ENCODE measurements around the gene LSAMP.

The LSAMP gene

GRCh38 chr3:116453666-116454346 lies 8.5 kb upstream of the LSAMP start:
- no peak for TF ChIP-seq CTCF (IDR thresholded peaks at IDR 0.05)
- H3K27me3 ChIP-seq: no peaks in the 10 kb centered on the region
- H3K9me3 ChIP-seq: no peaks in the 10 kb centered on the region
- H3K4me3 ChIP-seq (ENCODE audit: low read depth in 1 of 2, low read length in 1 of 2): no peak overlapping the region
- no peaks in the 10 kb centered on the region for H3K36me3 ChIP-seq
- H3K27ac ChIP-seq: no peak overlapping the region
- no peaks in the 10 kb centered on the region for H3K4me1 ChIP-seq (ENCODE audit: control insufficient read depth in 1 of 2, insufficient read depth in 1 of 2, low read depth in 1 of 2, low read length in 1 of 2)

GRCh38 chr3:116449546-116450350 lies 4.5 kb upstream of the LSAMP start:
- peaks cover 10% of the 10 kb centered on the region for H3K27me3 ChIP-seq
- no peak overlapping the region for H3K27ac ChIP-seq
- no peak overlapping the region for H3K4me3 ChIP-seq (ENCODE audit: low read depth in 1 of 2, low read length in 1 of 2)
- H3K9me3 ChIP-seq: no peaks in the 10 kb centered on the region
- H3K4me1 ChIP-seq (ENCODE audit: control insufficient read depth in 1 of 2, insufficient read depth in 1 of 2, low read depth in 1 of 2, low read length in 1 of 2): no peaks in the 10 kb centered on the region
- H3K36me3 ChIP-seq: no peaks in the 10 kb centered on the region
- no peak for TF ChIP-seq CTCF (IDR thresholded peaks at IDR 0.05)

GRCh38 chr3:116445990-116446389 lies 703 bp upstream of the LSAMP start:
- TF ChIP-seq CTCF (IDR thresholded peaks at IDR 0.05): no peak
- Histone ChIP-seq H3K27ac (no peak overlapping the region), H3K4me1 (ENCODE audit: control insufficient read depth in 1 of 2, insufficient read depth in 1 of 2, low read depth in 1 of 2, low read length in 1 of 2) (no peaks in the 10 kb centered on the region), H3K9me3 (no peaks in the 10 kb centered on the region), H3K27me3 (peaks cover 19% of the 10 kb centered on the region), H3K4me3 (ENCODE audit: low read depth in 1 of 2, low read length in 1 of 2) (no peak overlapping the region), H3K36me3 (no peaks in the 10 kb centered on the region)

GRCh38 chr3:116444819-116445310 lies 422 bp downstream of the LSAMP start:
- H3K4me1 ChIP-seq (ENCODE audit: control insufficient read depth in 1 of 2, insufficient read depth in 1 of 2, low read depth in 1 of 2, low read length in 1 of 2): no peaks in the 10 kb centered on the region
- H3K4me3 ChIP-seq (ENCODE audit: low read depth in 1 of 2, low read length in 1 of 2): no peak overlapping the region
- peaks cover 19% of the 10 kb centered on the region for H3K27me3 ChIP-seq
- TF ChIP-seq CTCF (IDR thresholded peaks at IDR 0.05): no peak
- no peaks in the 10 kb centered on the region for H3K36me3 ChIP-seq
- H3K9me3 ChIP-seq: no peaks in the 10 kb centered on the region
- no peak overlapping the region for H3K27ac ChIP-seq

- Histone ChIP-seq H3K4me3 (ENCODE audit: low read depth in 1 of 2, low read length in 1 of 2) (no peak overlapping the region), H3K27ac (no peak overlapping the region), H3K27me3 (peaks cover 19% of the 10 kb centered on the region), H3K36me3 (no peaks in the 10 kb centered on the region), H3K4me1 (ENCODE audit: control insufficient read depth in 1 of 2, insufficient read depth in 1 of 2, low read depth in 1 of 2, low read length in 1 of 2) (no peaks in the 10 kb centered on the region), H3K9me3 (no peaks in the 10 kb centered on the region)
- TF ChIP-seq CTCF (IDR thresholded peaks at IDR 0.05): no peak
Measured at GRCh38 chr3:116444115-116444747, 1.1 kb downstream of the LSAMP start.
